SJCRH30 (cell line): Measurements from ENCODE around the gene AMPD3. TPM values are rescaled to one million over a fixed set of nuclear protein-coding genes. Genes with fewer than 3 reads are reported as not detected.
A peak's percentile ranks its signal among the peaks of the same experiment; 100 is the strongest.
"Not testable (repeated sequence)": the region's sequence is repeated elsewhere in the genome, so short reads cannot be mapped to it uniquely, and the experiment has no call there.

Source experiments
- DNase-seq, 2 experiments: peaks; one replicate each; pipeline ENCODE4 v3.0.0-alpha.2; 2015 to 2020
- H3K27ac ChIP-seq: fragments of 250-450 bp; sonication (Bioruptor Pico); 2 replicates; pipeline ENCODE4 v1.5.1; 2020; ENCODE audit warnings: mild to moderate bottlenecking, moderate library complexity
- H3K27me3 ChIP-seq: fragments of 250-450 bp; sonication (Bioruptor Pico); 2 replicates; pipeline ENCODE4 v1.5.1; 2020; ENCODE audit warnings: mild to moderate bottlenecking, moderate library complexity
- H3K36me3 ChIP-seq: fragments of 250-450 bp; sonication (Bioruptor Pico); 2 replicates; pipeline ENCODE4 v1.5.1; 2020; ENCODE audit warnings: mild to moderate bottlenecking, moderate library complexity
- H3K4me1 ChIP-seq: fragments of 250-450 bp; sonication (Bioruptor Pico); 2 replicates; pipeline ENCODE4 v1.5.1; 2020; ENCODE audit warnings: mild to moderate bottlenecking, moderate library complexity
- H3K4me3 ChIP-seq: fragments of 250-450 bp; sonication (Bioruptor Pico); 2 replicates; pipeline ENCODE4 v1.5.1; 2020; ENCODE audit warnings: mild to moderate bottlenecking, moderate library complexity
- H3K9me3 ChIP-seq: fragments of 250-450 bp; sonication (Bioruptor Pico); replicated peaks from 2 replicates; pipeline ENCODE4 v1.5.1; 2020; ENCODE audit warnings: mild to moderate bottlenecking, moderate library complexity
- total RNA-seq: library from RNA; depleted of rRNA; stranded (reverse); fragments of >200 nt; shearing (Covaris generic); gene quantifications from 2 replicates; pipeline ENCODE4 v1.2.3, GENCODE V29; 2014

AMPD3 gene
- total RNA-seq, 1 experiment from 2014 or later = 14.9 TPM

DNA sequence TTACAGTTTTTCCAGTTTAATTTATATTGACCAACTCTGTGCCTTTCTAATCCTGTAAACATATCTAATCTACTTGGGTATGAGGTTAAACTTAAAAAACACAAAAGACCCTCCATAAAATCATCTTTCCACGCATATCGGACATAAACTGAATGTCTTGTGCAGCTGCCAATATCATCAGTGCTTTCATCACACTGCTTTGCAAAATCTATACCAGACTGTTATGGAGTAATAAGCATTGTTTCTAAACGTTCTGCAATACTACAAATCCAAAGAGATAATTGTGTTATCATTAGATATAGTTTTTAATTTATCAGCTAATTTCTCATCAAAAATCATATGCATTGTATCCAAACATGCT, 36.1 kb upstream of the AMPD3 start:
- Histone ChIP-seq H3K36me3 (no peaks in the 10 kb centered on the region), H3K27me3 (no peaks in the 10 kb centered on the region), H3K9me3 (no peaks in the 10 kb centered on the region; the same call in 1 of the 2 replicates), H3K4me1 (no peaks in the 10 kb centered on the region), H3K27ac (no peak overlapping the region), H3K4me3 (no peak overlapping the region)
- DNase-seq = peak in 1 of 2 experiments; percentile 34

DNA sequence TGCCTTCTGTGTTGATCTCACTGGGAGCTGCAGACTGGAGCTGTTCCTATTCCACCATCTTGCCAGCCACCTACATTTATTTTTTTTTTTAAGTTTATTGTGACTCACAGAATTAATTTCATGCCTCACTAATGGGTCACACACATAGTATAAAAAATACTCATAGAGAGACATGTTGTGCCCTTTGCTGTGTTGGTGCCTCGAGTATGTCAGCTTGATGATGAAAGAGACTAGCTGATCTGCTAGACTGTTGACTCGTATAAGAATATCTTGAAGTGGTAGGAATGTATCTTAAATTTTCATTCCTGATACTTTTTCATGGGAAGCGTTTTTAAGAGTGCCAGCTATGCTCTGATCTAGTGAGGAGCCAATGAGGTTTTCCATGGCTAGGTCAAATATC, 28.6 kb upstream of the AMPD3 start:
- Histone ChIP-seq H3K4me3 (no peak overlapping the region), H3K27ac (no peak overlapping the region), H3K27me3 (no peaks in the 10 kb centered on the region), H3K36me3 (no peaks in the 10 kb centered on the region), H3K9me3 (peaks cover 9% of the 10 kb centered on the region; the same call in 1 of the 2 replicates), H3K4me1 (no peaks in the 10 kb centered on the region)
- no peak for DNase-seq

DNA sequence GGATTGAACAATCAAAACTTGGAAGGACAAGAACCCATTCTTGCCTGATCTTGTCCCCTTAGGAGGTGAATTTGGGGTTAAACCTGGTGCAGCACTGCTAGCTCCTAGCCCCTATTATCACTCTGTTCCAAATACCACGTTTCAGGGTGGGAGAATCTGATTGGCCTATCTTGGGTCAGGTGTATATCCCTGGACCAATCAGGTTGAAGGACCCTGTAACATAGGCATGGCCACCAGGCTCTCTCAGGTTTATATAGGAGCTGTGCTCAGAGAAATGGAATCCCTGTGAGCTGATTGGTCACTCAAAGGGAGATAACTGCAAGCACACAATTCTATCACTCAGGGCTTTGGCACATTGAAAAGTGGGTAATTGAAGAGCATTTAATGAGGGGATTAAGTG, 26.6 kb upstream of the AMPD3 start:
- Histone ChIP-seq H3K4me3 (no peak overlapping the region), H3K36me3 (no peaks in the 10 kb centered on the region), H3K27me3 (no peaks in the 10 kb centered on the region), H3K27ac (no peak overlapping the region), H3K9me3 (peaks cover 9% of the 10 kb centered on the region; the same call in 1 of the 2 replicates), H3K4me1 (no peaks in the 10 kb centered on the region)
- DNase-seq = no peak

DNA sequence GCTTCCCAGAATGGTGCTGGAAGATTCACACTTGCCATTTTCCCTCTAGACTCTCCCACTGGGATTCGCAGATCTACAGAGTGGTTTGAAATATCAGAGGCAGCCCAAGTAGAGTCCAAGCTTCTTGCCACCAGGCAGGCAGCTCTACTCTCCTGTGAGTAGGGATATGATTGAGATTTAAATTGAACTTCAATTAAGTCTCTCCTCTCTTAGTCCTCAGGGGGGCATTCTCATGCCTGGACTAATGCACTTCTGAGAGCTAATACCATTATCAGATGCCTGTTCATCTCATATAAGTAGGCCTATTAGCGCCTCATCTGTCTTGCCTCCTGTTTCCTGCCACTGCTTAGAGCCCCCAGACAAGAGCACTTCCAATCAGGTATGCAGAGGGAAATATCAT, 25.5 kb upstream of the AMPD3 start:
- Histone ChIP-seq H3K9me3 (peaks cover 9% of the 10 kb centered on the region; the same call in 1 of the 2 replicates), H3K4me1 (no peaks in the 10 kb centered on the region), H3K36me3 (no peaks in the 10 kb centered on the region), H3K27me3 (no peaks in the 10 kb centered on the region), H3K27ac (no peak overlapping the region), H3K4me3 (no peak overlapping the region)
- DNase-seq = no peak

DNA sequence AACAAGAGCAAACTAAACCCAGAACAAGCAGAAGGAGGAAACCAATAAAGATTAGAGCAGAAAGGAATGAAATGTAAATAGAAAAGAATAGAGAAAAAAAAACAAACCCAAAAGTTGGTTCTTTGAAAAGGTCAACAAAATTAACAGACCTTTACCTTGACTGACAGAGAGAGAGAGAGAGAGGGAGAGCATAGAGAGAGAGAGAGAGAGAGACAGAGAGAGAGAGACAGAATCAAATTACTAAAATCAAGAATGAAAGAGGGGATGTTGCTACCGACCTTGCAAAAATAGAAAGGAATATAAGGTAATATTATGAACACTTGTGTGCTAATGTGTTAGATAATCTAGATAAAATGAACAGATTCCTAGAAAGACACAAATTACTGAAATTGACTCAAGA, 22.6 kb upstream of the AMPD3 start:
- Histone ChIP-seq H3K9me3 (peaks cover 3% of the 10 kb centered on the region; the same call in 1 of the 2 replicates), H3K27me3 (no peaks in the 10 kb centered on the region), H3K36me3 (no peaks in the 10 kb centered on the region), H3K4me1 (no peaks in the 10 kb centered on the region), H3K4me3 (no peak overlapping the region), H3K27ac (no peak overlapping the region)
- no peak for DNase-seq

DNA sequence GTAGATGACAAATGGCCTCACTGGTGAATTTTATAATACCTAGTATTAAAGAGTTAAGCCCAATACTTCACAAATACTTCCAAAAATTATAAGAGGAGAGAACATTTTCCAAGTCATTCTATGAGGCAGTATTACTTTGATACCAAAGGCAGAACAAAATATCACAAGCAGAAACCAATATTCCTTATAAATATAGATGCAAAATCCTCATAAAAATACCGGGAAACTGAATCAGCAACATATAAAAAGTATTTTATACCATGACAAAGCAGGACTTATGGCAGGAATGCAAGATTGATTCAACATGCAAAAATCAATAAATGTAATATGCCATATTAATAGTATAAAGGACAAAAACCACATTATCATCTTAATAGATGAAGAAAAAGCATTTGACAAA, 22.1 kb upstream of the AMPD3 start:
- no peaks in the 10 kb centered on the region for H3K27me3 ChIP-seq
- no peaks in the 10 kb centered on the region for H3K4me1 ChIP-seq
- no peak overlapping the region for H3K27ac ChIP-seq
- H3K36me3 ChIP-seq = no peaks in the 10 kb centered on the region
- no peak for DNase-seq
- peaks cover under 1% of the 10 kb centered on the region; the same call in 1 of the 2 replicates for H3K9me3 ChIP-seq
- H3K4me3 ChIP-seq = no peak overlapping the region

DNA sequence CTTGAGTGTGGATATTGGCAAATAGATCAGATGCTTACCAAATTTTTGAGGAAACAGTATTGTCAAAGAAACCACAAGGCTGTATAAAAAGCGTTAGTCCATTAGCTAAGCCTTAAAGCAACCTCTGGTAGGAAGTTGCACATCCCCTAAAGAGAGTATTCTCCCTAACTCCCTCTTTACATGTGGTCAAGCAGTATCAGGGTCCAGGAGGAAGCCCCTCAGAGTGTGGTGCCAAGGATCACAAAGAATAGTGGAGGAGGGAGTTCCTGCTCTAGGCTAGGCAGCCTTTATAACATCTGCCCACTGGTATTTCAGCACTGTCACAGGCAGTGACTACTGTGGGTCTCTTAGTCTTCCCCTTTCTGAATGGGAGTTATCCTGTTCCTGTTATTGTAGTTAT, 18.8 kb upstream of the AMPD3 start:
- Histone ChIP-seq H3K4me1 (no peaks in the 10 kb centered on the region), H3K27ac (no peak overlapping the region), H3K4me3 (no peak overlapping the region), H3K36me3 (no peaks in the 10 kb centered on the region), H3K9me3 (no peaks in the 10 kb centered on the region), H3K27me3 (no peaks in the 10 kb centered on the region)
- no peak for DNase-seq

DNA sequence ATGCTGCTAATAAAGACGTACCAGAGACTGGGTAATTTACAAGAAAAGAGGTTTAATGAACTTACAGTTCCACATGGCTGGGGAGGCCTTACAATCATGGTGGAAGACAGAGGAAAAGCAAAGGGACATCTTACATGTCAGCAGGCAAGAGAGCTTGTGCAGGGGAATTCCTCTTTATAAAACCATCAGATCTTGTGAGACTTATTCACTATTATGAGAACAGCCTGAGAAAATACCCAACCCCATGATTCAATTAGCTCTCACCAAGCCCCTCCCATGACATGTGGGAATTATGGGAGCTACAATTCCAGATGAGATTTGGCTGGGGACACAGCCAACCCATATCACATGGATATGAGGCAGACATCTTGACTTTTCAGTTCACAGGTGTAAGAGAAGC, 18.4 kb upstream of the AMPD3 start:
- H3K4me3 ChIP-seq, DNase-seq, H3K27me3 ChIP-seq, H3K4me1 ChIP-seq, H3K9me3 ChIP-seq, H3K36me3 ChIP-seq, H3K27ac ChIP-seq: not testable (repeated sequence)

DNA sequence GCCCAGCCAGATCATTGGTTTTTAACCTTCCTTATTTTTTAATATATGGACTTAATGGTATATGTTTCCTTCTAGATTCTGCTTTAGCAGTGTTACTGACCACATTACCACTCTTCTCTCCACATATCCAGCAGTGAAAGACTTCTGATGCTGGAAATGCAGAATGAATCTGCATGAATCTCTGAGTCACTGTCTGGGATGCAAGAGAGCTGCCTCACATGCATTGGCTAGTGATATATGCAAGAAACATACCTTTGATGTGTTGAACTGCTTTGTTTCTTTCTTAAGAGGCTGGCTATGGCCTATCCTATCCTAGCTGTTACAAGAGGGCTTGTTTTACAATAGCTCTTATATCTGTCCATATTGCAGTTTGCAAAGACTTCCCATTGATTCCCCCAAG, 16.6 kb upstream of the AMPD3 start:
- H3K27ac ChIP-seq = no peak overlapping the region
- H3K4me1 ChIP-seq = no peaks in the 10 kb centered on the region
- no peak overlapping the region for H3K4me3 ChIP-seq
- no peaks in the 10 kb centered on the region for H3K27me3 ChIP-seq
- H3K36me3 ChIP-seq = no peaks in the 10 kb centered on the region
- no peaks in the 10 kb centered on the region for H3K9me3 ChIP-seq
- no peak for DNase-seq

DNA sequence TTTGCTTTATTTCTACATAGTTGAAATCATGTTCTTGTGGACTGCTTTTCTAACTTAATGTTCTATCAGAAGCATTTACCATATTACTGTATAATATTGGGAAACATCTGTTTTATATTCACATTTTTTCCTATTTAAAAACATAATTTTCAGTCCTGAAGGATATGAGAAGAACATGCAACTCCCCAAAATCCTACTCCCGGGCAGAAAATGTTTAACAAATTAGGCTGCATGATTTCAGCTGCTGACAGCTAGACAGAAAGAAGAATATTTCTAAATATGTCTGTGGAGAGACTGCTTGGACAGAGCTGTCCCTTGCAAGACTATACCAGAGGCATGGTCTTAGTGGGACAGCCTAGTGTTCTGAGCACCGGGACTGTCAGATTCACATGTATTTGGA, 15.7 kb upstream of the AMPD3 start:
- DNase-seq = no peak
- Histone ChIP-seq H3K27ac (no peak overlapping the region), H3K9me3 (no peaks in the 10 kb centered on the region), H3K4me3 (no peak overlapping the region), H3K27me3 (no peaks in the 10 kb centered on the region), H3K36me3 (no peaks in the 10 kb centered on the region), H3K4me1 (no peaks in the 10 kb centered on the region)

DNA sequence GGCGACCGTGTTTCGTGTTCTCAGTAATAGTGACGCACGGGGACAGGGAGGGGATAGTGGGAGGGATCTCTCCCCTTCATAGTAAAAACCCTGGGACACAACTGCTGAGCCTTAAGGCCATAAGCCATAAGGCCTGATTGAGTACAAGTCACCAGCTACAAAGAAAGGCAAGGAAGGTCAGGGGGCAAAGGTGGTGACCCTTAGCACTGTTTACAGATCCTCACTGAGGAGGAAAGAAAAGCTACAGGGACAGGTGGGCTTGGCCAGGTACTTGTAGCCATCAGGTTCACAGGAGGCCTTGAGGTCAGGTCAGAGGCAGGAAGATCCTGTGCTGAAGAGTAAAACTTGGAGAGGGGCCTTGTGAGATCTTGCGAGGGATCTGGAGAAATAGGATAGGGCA, 15.1 kb upstream of the AMPD3 start:
- no peaks in the 10 kb centered on the region for H3K27me3 ChIP-seq
- no peaks in the 10 kb centered on the region for H3K9me3 ChIP-seq
- no peaks in the 10 kb centered on the region for H3K36me3 ChIP-seq
- H3K4me1 ChIP-seq = no peaks in the 10 kb centered on the region
- no peak overlapping the region for H3K27ac ChIP-seq
- no peak overlapping the region for H3K4me3 ChIP-seq
- no peak for DNase-seq

DNA sequence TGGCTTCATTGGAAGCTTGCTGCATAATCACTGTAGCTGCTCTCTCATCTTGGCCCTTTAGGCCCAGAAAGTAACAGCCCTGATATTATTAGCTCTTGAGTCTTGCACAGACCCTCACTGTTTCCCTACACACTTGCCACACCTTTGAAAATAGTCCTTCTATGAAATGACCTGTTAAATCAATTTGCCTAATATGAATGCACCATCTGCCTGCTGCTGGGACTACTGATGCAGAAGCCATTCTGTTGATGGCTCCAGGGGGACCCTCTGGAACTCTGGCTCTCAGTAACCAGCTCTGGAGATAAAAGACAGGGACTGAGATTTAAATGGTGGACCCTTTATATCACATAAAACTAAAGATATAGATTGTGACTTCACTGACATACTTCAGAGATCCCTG, 14.7 kb upstream of the AMPD3 start:
- DNase-seq = no peak
- Histone ChIP-seq H3K4me1 (no peaks in the 10 kb centered on the region), H3K27ac (no peak overlapping the region), H3K36me3 (no peaks in the 10 kb centered on the region), H3K27me3 (0 out of 2 replicates have a peak, but pooled peaks cover 3% of the 10 kb centered on the region), H3K4me3 (no peak overlapping the region), H3K9me3 (no peaks in the 10 kb centered on the region)

DNA sequence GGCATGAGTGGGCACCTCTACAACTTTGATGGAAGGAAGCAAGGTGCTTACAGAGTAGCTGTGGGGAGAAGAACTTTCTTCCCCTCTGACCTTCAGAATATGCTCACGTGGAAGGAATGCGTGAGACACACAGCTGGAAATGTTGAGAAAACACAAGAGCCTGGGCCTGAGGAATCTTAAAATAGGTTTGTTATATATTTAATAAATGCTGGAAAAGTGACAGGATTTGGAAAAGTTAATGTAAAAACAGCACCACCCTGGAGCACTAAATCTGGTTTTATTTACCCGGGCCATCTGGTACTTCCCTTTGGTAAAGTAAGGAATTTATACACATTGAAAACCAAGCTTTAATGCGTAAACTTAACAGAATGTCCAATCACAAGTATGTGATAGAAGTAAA, 14.0 kb upstream of the AMPD3 start:
- Histone ChIP-seq H3K27ac (no peak overlapping the region), H3K9me3 (no peaks in the 10 kb centered on the region), H3K4me3 (no peak overlapping the region), H3K36me3 (no peaks in the 10 kb centered on the region), H3K4me1 (no peaks in the 10 kb centered on the region), H3K27me3 (0 out of 2 replicates have a peak, but pooled peaks cover 3% of the 10 kb centered on the region)
- no peak for DNase-seq

DNA sequence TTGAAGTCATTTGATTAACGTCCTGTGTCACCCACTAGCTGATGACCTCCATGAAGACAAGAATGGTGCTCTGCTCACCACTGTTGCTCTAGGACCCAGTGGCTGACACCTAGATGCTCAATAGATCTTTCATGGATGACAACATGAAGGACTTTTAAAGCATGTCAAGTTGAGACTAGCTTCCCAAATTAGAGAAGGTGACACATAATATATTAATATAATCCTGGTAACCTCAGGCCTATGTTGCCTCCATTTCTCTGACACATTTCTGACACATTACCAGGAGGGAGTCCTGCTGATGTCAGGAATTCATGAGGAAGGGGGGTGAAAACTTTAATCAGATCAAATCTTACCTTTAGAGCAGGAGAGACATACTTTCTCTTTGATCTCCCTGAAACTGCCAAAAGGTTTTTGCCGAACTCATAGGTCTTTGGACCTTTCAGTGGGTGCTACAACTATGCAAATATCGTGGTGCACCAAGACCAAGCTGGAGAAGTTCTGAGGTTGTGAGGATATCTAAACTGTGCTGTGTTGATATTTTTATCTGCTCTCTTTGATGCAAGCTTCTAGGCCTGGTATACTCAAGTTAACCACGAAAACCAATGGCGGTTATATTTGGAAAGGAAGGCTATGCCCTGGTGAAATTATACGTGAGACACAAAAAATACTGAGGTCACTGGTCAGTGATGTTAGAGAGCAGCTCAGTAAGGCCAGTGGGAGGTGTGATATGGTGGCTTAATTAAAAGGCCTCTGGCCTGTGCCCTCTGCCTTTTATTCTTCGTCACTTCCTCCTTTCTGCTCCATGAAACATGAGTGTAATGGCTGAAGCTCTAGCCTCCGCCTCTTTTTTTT, 13.2 kb upstream of the AMPD3 start:
- Histone ChIP-seq H3K4me3 (no peak overlapping the region), H3K9me3 (no peaks in the 10 kb centered on the region), H3K27me3 (0 out of 2 replicates have a peak, but pooled peaks cover 3% of the 10 kb centered on the region), H3K4me1 (no peaks in the 10 kb centered on the region), H3K27ac (no peak overlapping the region), H3K36me3 (no peaks in the 10 kb centered on the region)
- DNase-seq = no peak

DNA sequence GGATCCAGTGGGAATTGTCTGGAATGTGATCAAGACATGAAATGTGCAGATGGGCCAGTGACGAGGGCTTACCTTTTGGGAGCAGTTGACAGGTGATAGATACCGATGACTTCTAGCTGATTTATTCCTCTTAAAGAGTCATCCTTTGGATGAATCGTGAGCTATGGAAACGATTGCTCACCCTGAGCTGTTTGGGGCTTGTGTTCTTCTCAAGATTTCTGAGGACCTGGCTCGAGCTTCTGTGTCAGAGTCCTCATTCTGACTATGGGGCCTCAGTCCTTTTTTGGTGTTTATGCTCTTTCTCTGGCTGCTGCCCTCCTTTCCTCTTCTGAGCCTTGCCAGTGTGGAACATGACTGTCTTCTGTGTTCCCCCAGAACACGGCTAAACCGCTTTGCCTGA, 11.9 kb upstream of the AMPD3 start:
- H3K4me1 ChIP-seq = no peaks in the 10 kb centered on the region
- no peak for DNase-seq
- H3K27ac ChIP-seq = no peak overlapping the region
- H3K27me3 ChIP-seq = 0 out of 2 replicates have a peak, but pooled peaks cover 3% of the 10 kb centered on the region
- no peaks in the 10 kb centered on the region for H3K36me3 ChIP-seq
- no peak overlapping the region for H3K4me3 ChIP-seq
- H3K9me3 ChIP-seq = no peaks in the 10 kb centered on the region

DNA sequence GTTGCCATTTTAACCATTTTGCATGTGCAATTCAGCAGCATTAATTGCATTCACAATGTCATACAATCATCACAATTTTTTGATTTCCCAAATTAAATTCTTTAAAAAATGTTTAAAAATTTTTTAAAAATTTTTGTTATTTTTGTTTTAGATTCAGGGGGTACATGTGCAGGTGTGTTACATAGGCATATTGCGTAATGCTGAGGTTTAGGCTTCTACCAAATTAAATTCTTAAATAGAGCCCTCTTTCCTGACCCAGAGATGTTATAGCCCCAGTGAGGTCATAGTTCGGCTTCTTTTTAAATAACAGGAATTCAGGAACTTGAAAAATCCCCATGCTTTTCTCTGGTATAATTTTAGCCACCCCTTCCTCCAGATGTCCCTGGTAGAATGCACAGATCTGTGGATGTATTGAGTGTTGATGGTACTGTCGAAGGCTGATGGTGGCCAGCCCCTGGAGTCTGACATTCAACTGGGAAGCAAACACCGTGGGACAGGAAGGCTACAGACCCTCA, 11.3 kb upstream of the AMPD3 start:
- Histone ChIP-seq H3K27ac (no peak overlapping the region), H3K4me3 (no peak overlapping the region), H3K36me3 (no peaks in the 10 kb centered on the region), H3K4me1 (no peaks in the 10 kb centered on the region), H3K9me3 (no peaks in the 10 kb centered on the region), H3K27me3 (0 out of 2 replicates have a peak, but pooled peaks cover 3% of the 10 kb centered on the region)
- no peak for DNase-seq
